Measurements from ENCODE around the gene LRMDA. TPM values are rescaled to one million over a fixed set of nuclear protein-coding genes. Genes with fewer than 3 reads are reported as not detected.

Gene LRMDA
- total and polyA plus RNA-seq, 2 of the 13 experiments (the other 11 are each of a cell fraction or from before 2014, with no cell fraction given): 13.4 to 22.0 TPM

DNA sequence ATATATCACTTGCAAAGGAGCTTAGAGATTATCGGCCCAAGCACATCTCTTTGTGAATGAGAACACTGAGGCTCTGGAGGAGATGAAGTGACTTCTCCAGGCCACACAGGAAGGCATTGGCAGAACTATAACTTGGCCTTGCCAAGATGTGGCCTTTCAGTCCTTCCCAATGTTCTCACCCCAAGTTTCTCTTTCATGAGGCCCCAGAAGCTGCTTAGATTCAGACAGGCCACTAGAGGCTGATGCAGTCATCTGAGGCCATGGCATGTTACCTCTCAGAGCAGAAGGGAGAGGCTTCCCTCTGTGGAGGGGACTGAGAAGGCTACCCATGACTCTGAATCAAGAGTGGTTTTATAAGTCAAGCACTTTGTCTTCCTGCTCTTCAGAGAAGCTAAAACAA lies 1003.7 kb downstream of the LRMDA start:
- Histone ChIP-seq H3K36me3 (replicated peaks in 1 of 2; ENCODE audit: control insufficient read depth in 1 of 2, insufficient read depth in 2 of 2, low read length in 2 of 2) (no peaks in the 10 kb centered on the region), H3K4me3 (replicated peaks in 1 of 3; ENCODE audit: insufficient read depth in 1 of 3, low read depth in 2 of 3, low read length in 3 of 3) (no peak overlapping the region), H3K79me2 (ENCODE audit: insufficient read depth, low read length) (no peaks in the 10 kb centered on the region), H4K20me1 (ENCODE audit: insufficient read depth, low read length) (no peaks in the 10 kb centered on the region), H3K9me3 (ENCODE audit: low read length) (no peaks in the 10 kb centered on the region), H3K9ac (ENCODE audit: insufficient read depth, low read depth, low read length) (no peak overlapping the region), H3K4me1 (ENCODE audit: insufficient read depth, low read length) (peaks cover 12% of the 10 kb centered on the region; the same call in 1 of the 2 replicates), H3K4me2 (ENCODE audit: low read depth, low read length) (no peak overlapping the region), H3K27me3 (ENCODE audit: control insufficient read depth in 1 of 2, insufficient read depth in 2 of 2, low read length in 2 of 2) (no peaks in the 10 kb centered on the region), H3K27ac (ENCODE audit: extremely low read length, insufficient read depth, low read length) (no peak overlapping the region), H2AFZ (ENCODE audit: low read length) (no peak overlapping the region)
- 91% methylated on average over 1 of the region's 1 CpG for WGBS (ENCODE audit: low lambda C conversion rate)
- no peak for DNase-seq (ENCODE audit: low spot score)
- in situ Hi-C loops (cut with HindIII; ENCODE audit: extremely low pct_ligation_motif_present, low pct_unique_long_range_greater_than_20kb): no loop called here
- no peak for FAIRE-seq
- intact Hi-C loops (cut with micrococcal nuclease; ENCODE audit: unreplicated experiment): no loop called here
- CTCF ChIA-PET (ENCODE audit: low intra/inter-chr PET ratio, low total read pairs): no interaction called here
- ATAC-seq: peak; percentile 48; the same call in 2 of the 3 replicates
- POLR2A ChIA-PET: no interaction called here
- BruUV-seq (replicated peaks): no TSS peak
- TF ChIP-seq CENPT (CRISPR knock-in tag; IDR thresholded peaks at IDR 0.05; ENCODE audit: low read depth) (no peak), HMGA1 (CRISPR knock-in tag; conservative IDR thresholded peaks at IDR 0.05) (no peak), ZBTB8A (CRISPR knock-in tag; IDR thresholded peaks at IDR 0.05; ENCODE audit: borderline replicate concordance, low read depth) (no peak), THYN1 (CRISPR knock-in tag; IDR thresholded peaks at IDR 0.05; ENCODE audit: borderline replicate concordance, low read depth) (no peak), CCDC6 (CRISPR knock-in tag; IDR thresholded peaks at IDR 0.05) (no peak), NR2F2 (IDR thresholded peaks at IDR 0.05; ENCODE audit: borderline replicate concordance, low read depth) (no peak), ZFP36L2 (CRISPR knock-in tag; IDR thresholded peaks at IDR 0.05) (no peak), ZNF782 (CRISPR knock-in tag; IDR thresholded peaks at IDR 0.05; ENCODE audit: borderline replicate concordance) (no peak), ZNF768 (CRISPR knock-in tag; IDR thresholded peaks at IDR 0.05) (no peak), KDM5A (IDR thresholded peaks at IDR 0.05; ENCODE audit: borderline replicate concordance, low read length) (no peak), CHD2 (IDR thresholded peaks at IDR 0.05; ENCODE audit: low read depth, low read length) (no peak)
- TF ChIP-seq, protein P1, sequence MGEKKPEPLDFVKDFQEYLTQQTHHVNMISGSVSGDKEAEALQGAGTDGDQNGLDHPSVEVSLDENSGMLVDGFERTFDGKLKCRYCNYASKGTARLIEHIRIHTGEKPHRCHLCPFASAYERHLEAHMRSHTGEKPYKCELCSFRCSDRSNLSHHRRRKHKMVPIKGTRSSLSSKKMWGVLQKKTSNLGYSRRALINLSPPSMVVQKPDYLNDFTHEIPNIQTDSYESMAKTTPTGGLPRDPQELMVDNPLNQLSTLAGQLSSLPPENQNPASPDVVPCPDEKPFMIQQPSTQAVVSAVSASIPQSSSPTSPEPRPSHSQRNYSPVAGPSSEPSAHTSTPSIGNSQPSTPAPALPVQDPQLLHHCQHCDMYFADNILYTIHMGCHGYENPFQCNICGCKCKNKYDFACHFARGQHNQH (CRISPR knock-in tag; IDR thresholded peaks at IDR 0.05): no peak
- TF ChIP-seq, protein P2, sequence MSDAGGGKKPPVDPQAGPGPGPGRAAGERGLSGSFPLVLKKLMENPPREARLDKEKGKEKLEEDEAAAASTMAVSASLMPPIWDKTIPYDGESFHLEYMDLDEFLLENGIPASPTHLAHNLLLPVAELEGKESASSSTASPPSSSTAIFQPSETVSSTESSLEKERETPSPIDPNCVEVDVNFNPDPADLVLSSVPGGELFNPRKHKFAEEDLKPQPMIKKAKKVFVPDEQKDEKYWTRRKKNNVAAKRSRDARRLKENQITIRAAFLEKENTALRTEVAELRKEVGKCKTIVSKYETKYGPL (CRISPR knock-in tag; IDR thresholded peaks at IDR 0.05): no peak
- TF ChIP-seq, protein P3, sequence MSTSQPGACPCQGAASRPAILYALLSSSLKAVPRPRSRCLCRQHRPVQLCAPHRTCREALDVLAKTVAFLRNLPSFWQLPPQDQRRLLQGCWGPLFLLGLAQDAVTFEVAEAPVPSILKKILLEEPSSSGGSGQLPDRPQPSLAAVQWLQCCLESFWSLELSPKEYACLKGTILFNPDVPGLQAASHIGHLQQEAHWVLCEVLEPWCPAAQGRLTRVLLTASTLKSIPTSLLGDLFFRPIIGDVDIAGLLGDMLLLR (CRISPR knock-in tag; IDR thresholded peaks at IDR 0.05): no peak
- TF ChIP-seq, protein P4, sequence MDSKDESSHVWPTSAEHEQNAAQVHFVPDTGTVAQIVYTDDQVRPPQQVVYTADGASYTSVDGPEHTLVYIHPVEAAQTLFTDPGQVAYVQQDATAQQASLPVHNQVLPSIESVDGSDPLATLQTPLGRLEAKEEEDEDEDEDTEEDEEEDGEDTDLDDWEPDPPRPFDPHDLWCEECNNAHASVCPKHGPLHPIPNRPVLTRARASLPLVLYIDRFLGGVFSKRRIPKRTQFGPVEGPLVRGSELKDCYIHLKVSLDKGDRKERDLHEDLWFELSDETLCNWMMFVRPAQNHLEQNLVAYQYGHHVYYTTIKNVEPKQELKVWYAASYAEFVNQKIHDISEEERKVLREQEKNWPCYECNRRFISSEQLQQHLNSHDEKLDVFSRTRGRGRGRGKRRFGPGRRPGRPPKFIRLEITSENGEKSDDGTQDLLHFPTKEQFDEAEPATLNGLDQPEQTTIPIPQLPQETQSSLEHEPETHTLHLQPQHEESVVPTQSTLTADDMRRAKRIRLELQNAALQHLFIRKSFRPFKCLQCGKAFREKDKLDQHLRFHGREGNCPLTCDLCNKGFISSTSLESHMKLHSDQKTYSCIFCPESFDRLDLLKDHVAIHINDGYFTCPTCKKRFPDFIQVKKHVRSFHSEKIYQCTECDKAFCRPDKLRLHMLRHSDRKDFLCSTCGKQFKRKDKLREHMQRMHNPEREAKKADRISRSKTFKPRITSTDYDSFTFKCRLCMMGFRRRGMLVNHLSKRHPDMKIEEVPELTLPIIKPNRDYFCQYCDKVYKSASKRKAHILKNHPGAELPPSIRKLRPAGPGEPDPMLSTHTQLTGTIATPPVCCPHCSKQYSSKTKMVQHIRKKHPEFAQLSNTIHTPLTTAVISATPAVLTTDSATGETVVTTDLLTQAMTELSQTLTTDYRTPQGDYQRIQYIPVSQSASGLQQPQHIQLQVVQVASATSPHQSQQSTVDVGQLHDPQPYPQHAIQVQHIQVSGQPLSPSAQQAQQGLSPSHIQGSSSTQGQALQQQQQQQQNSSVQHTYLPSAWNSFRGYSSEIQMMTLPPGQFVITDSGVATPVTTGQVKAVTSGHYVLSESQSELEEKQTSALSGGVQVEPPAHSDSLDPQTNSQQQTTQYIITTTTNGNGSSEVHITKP (CRISPR knock-in tag; IDR thresholded peaks at IDR 0.05; ENCODE audit: low read depth): no peak
- TF ChIP-seq, protein P5, sequence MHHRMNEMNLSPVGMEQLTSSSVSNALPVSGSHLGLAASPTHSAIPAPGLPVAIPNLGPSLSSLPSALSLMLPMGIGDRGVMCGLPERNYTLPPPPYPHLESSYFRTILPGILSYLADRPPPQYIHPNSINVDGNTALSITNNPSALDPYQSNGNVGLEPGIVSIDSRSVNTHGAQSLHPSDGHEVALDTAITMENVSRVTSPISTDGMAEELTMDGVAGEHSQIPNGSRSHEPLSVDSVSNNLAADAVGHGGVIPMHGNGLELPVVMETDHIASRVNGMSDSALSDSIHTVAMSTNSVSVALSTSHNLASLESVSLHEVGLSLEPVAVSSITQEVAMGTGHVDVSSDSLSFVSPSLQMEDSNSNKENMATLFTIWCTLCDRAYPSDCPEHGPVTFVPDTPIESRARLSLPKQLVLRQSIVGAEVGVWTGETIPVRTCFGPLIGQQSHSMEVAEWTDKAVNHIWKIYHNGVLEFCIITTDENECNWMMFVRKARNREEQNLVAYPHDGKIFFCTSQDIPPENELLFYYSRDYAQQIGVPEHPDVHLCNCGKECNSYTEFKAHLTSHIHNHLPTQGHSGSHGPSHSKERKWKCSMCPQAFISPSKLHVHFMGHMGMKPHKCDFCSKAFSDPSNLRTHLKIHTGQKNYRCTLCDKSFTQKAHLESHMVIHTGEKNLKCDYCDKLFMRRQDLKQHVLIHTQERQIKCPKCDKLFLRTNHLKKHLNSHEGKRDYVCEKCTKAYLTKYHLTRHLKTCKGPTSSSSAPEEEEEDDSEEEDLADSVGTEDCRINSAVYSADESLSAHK (CRISPR knock-in tag; IDR thresholded peaks at IDR 0.05; ENCODE audit: borderline replicate concordance): no peak

All from HepG2 (cell line).